IPS-18a (cell line): ENCODE data around the gene BRDT.

Experiments used
- H3K27ac ChIP-seq: one replicate; pipeline ENCODE4 v1.5.1; 2013; ENCODE audit warnings: low read length
- H3K27me3 ChIP-seq: one replicate; pipeline ENCODE4 v1.6.1; 2013; ENCODE audit warnings: mild to moderate bottlenecking, low read length; ENCODE audit not compliant: control insufficient read depth, insufficient read depth
- H3K36me3 ChIP-seq: one replicate; pipeline ENCODE4 v1.6.1; 2013; ENCODE audit warnings: low read depth, low read length; ENCODE audit not compliant: control insufficient read depth
- H3K4me1 ChIP-seq: one replicate; pipeline ENCODE4 v1.6.1; 2013; ENCODE audit warnings: low read depth, low read length; ENCODE audit not compliant: control insufficient read depth
- H3K4me3 ChIP-seq: one replicate; pipeline ENCODE4 v1.5.1; 2013; ENCODE audit warnings: low read length
- H3K9ac ChIP-seq: one replicate; pipeline ENCODE4 v1.6.1; 2013; ENCODE audit warnings: mild to moderate bottlenecking, low read length, moderate library complexity
- H3K9me3 ChIP-seq: one replicate; pipeline ENCODE4 v1.6.1; 2013; ENCODE audit warnings: low read depth, low read length; ENCODE audit not compliant: control insufficient read depth

The BRDT gene

GRCh38 chr1:92038695-92039346 is 89.6 kb downstream of the BRDT start:
- Histone ChIP-seq H3K4me3 (no peak overlapping the region), H3K9me3 (no peaks in the 10 kb centered on the region), H3K9ac (no peak overlapping the region), H3K36me3 (no peaks in the 10 kb centered on the region), H3K4me1 (peaks cover 7% of the 10 kb centered on the region), H3K27me3 (no peaks in the 10 kb centered on the region), H3K27ac (no peak overlapping the region)

GRCh38 chr1:92040971-92041370 is 91.8 kb downstream of the BRDT start:
- Histone ChIP-seq H3K4me3 (no peak overlapping the region), H3K27ac (no peak overlapping the region), H3K27me3 (no peaks in the 10 kb centered on the region), H3K4me1 (peaks cover 7% of the 10 kb centered on the region), H3K9ac (no peak overlapping the region), H3K36me3 (no peaks in the 10 kb centered on the region), H3K9me3 (no peaks in the 10 kb centered on the region)

DNA sequence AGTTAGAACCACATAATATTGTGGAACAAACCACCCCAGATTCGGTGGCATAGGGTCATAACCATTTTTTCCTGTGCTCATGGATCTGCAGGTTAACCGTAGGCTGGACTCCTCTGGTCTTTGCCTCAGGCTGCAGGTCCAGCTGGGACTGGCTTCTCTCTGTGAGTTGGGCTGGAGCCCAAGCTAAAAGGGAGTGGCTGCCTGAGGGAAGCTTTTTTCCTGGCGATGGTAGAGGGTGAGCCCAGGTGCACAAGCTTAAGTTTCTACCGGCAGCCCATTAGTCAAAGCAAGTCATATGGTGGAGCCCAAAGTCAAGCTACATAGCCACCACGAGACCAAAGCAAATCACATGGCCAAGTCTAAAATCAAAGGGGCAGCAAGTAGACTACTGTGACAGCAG is 94.4 kb downstream of the BRDT start:
- Histone ChIP-seq H3K27ac (no peak overlapping the region), H3K9ac (no peak overlapping the region), H3K36me3 (no peaks in the 10 kb centered on the region), H3K4me3 (no peak overlapping the region), H3K27me3 (no peaks in the 10 kb centered on the region), H3K4me1 (no peaks in the 10 kb centered on the region), H3K9me3 (no peaks in the 10 kb centered on the region)

GRCh38 chr1:92045766-92046495 is 96.7 kb downstream of the BRDT start:
- Histone ChIP-seq H3K9ac (no peak overlapping the region), H3K36me3 (no peaks in the 10 kb centered on the region), H3K9me3 (no peaks in the 10 kb centered on the region), H3K27me3 (no peaks in the 10 kb centered on the region), H3K4me1 (no peaks in the 10 kb centered on the region), H3K27ac (no peak overlapping the region), H3K4me3 (no peak overlapping the region)

GRCh38 chr1:92051948-92052347 is 102.7 kb downstream of the BRDT start:
- no peak overlapping the region for H3K27ac ChIP-seq
- no peak overlapping the region for H3K9ac ChIP-seq
- H3K36me3 ChIP-seq, result no peaks in the 10 kb centered on the region
- H3K4me1 ChIP-seq, result no peaks in the 10 kb centered on the region
- no peak overlapping the region for H3K4me3 ChIP-seq
- H3K27me3 ChIP-seq, result no peaks in the 10 kb centered on the region
- H3K9me3 ChIP-seq, result no peaks in the 10 kb centered on the region
